ENCODE data around the gene MUL1.

The MUL1 gene

DNA sequence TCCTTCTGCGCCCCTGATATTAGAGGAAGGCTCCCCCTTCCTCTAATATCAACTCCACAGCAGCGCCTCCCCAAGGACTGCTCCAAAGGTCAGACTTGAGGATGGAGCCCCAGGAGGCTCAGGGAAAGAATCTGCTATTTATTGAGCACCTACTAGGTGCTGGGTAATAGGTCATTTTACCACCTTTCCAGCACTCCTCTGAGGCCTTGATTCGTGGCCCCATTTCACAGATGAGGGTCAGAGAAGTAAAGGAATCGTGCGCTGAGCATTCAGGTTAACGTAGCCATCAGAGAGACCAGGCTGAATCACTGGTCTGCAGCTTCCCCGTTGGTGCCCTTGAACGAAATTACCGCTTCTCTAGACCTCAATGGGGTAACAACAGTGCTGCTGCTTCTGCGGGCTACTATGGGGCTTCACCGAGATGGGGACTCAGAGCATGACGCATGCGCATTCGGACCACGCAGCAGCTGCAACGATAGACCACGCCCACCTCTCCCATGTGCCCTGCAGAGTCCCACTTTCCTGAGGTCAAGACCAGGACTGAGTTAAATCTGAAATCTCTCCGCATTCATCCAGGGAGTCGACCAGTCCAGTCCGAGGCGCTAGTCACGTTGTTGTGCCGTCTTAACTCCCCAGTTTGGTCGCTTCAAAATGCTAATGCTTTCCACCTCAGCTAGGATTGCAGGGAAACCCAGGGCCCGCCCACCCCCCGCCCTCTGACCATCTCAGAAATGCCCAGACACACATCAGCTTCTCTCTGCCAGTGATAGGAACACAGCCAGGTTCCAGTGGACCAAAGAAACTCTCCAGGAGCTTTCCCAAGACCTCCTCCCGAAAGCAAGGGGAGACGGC, 34.9 kb downstream of the MUL1 start:
- DNase-seq (ENCODE audit: low read depth in 2 of 2, low spot score in 1 of 2) = no peak

DNA sequence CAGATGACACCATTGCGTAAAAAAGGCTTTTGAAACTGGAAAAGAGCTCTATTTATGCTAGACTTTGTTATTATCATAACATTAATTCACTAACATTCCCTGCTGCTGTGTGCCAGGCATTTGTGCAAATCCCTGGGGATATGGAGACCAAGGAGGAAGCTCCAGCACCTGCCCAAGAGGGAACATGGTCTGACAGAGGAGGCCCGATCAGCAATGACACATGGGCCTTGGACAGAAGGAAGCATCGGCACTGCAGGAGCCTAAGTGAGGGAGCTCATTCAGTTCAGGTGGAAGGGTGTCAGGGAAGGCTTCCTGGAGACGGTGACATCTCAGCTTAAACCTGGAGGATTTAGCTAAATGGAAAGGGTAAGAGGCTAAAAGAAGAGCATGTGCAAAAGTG, 35.8 kb downstream of the MUL1 start:
- no peak for DNase-seq (ENCODE audit: low read depth in 2 of 2, low spot score in 1 of 2)

DNA sequence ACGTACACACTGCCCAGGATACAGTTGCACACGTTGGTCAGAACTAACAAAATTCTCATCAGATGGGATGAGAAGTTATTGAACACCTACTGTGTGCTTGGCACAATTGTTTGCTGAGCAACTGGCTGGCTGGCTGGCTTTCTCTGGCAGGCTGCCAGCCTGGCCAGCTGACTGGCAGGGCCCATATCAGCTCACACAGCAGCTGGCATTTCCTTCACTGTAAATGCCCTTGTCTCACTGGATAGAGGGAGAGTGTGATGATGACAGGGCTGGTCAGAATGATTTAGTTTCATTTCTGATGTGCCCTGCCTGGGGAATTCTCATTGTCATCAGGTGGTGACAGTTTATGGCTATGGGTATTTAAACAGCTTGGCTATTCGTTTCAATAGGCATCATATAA, 37.8 kb downstream of the MUL1 start:
- no peak for DNase-seq (ENCODE audit: low read depth in 2 of 2, low spot score in 1 of 2)

DNA sequence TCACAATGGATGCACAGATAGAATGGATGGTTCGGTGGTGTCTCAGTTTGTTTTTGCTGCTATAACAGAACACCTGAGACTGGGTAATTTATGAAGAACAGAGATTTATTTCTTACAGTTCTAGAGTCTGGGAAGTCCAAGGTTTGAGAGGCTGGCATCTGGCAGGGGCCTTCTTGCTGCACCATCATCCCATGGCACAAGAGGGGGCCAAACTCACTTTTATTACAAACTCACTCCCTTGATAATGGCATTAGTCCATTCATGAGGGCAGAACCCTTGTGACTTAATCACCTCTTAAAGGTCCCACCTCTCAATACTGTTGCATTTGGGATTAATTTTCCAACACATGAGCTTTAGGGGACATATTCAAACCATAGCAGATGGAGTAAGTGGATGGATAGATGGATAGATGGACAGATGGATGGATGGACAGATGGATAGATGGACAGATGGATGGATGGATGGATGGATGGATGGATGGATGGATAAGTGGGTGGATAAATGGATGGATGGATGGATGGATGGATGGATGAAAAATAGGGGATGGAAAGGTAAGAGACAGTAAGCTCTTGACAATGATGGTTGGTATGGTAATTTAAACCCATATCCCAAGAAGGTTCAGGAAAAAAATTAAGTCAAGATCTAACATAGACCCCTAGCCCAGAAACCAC, 38.4 kb downstream of the MUL1 start:
- DNase-seq (ENCODE audit: low read depth in 2 of 2, low spot score in 1 of 2) = no peak

DNA sequence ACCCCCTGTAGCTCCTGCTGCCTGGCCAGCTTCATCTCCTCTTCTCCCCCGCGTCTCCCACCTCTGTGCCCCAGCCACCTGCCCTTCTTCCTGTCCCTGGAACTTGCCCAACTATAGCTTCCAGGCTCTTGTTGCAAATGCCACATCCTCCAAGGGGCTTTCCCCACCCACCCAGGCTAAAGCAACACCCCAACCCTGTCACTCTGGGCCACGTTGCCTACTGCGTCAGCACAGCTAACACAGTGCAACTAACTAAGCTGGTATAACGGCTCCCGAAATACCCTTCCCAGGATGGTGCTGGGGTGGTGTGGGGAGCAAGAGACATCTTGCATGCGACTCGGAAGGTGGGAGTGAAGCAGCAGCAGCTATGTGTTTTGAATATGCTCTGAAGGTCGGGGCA, 41.7 kb downstream of the MUL1 start:
- DNase-seq (ENCODE audit: low read depth in 2 of 2, low spot score in 1 of 2) = no peak

DNA sequence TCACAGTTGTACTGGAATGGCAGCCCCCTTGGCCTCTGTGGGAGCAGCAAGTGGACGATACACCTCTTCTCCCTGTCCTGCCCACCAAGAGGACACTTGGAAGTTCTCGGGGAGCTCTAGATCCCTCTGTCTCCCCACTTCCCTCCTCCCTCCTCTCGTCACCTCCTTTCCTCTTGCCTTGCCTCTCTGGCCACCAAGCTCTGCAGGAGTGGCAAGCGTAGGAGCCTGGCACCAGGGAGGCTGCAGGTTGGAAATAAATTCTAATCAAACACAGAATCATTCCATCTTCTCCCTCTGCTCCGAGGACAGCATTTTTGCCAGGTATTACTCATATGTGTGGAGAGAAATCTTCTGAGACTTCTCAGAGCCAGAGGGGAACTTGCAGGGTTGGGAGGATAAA, 42.8 kb downstream of the MUL1 start:
- DNase-seq (ENCODE audit: low read depth in 2 of 2, low spot score in 1 of 2) = no peak

DNA sequence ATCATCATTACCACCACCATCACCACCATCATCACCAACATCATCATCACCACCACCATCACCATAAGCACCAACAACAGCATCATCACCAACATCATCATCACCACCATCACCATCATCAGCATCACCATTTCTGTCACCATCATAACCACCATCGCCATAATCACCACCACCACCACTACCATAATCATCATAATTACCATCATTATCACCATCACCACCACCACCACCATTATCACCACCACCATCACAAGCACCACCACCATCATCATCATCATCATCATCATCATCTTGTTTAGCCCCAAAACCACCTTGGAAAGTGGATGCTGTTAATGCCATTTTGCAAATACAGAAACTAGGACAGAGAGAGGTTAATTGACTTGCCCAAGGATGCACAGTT, 44.4 kb downstream of the MUL1 start:
- no peak for DNase-seq (ENCODE audit: low read depth in 2 of 2, low spot score in 1 of 2)

DNA sequence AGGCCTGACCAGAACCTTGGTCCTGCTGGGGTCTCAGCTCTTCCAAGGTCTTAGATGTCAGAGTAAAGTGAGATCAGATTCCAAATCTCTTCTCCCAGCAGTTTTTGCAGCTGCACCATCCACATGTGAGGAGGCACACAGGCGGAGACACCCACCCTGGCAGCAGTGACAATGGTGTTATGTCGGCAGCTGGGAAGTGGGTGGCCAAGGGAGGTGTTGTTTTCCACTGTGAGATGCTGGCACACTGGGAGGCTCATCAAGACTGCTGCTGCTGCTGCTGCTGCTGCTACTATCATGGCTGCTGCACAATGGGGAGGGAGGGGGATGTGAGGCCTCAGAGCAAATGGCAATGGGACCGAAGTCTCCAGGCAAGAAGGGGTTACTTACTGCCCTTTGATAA, 45.6 kb downstream of the MUL1 start:
- DNase-seq (ENCODE audit: low read depth in 2 of 2, low spot score in 1 of 2) = no peak

DNA sequence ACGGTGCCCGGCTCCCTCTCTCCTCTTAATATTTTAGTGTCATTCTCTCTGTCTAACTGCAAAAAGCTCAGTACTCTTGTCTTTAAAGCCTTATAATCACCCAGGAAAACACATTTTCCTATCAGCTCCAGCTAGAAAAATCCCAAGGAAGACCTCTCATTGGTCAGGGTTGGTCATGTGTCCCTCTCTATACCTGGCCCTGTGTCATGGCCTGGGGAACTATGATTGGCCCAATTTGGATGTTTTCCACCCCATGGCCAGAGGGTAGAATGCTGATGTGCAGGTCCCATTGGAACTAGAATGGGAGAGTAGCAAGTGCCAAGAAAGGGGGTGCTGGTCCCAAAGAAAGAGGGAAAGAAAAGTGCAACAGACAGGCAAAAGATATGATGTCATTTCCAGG, 49.2 kb downstream of the MUL1 start:
- no peak for DNase-seq (ENCODE audit: low read depth in 2 of 2, low spot score in 1 of 2)

DNA sequence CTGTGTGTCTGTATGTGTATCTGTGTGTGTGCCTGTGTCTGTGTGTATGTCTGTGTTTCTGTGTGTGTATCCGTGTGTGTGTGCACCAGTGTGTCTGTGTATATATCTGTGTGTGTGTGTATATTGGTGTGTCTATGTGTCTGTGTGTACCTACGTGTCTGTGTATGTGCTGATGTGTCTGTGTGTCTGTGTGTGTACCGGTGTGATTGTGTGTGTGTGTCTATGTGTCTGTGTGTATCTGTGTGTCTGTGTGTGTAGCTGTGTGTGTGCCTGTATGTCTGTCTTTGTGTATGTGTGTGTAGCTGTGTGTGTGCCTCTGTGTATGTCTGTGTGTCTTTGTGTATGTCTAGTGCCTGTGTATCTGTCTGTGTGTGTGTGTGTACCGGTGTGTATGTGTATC, 53.9 kb downstream of the MUL1 start:
- DNase-seq (ENCODE audit: low read depth in 2 of 2, low spot score in 1 of 2) = no peak

DNA sequence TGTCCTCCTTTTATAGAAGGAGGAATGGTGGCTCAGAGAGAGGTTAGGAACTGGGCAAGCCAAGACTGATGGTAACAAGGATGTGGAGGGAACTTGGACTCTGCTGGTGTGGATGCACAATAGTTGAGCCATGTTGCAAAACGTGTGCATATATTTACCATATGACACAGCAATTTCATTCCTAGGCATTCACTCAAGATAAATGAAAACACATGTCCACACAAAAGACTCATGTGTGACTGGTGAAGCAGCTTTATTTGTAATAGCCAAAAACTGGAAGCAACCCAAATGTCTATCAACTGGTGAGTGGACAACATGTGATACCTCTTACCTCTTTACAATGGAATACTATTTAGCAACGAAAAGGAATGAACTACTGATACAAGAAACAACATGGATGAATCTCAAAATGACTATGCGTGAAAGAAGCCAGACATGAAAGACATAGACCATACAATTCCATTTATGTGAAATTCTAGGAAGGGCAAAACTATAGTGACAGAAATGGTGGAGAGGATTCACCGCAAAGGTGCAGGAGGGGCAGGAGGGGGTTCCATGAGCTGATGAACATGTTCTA, 58.1 kb downstream of the MUL1 start:
- DNase-seq (ENCODE audit: low read depth in 2 of 2, low spot score in 1 of 2) = no peak

Measured in stimulated activated CD8-positive, alpha-beta memory T cell treated with anti-CD3 and anti-CD28 coated beads, Interleukin-4, amount 100 ng/mL, for 1 hour (primary cell).